Lung (tissue), 12 donors: ENCODE results near the gene NCOR2. TPM values are rescaled to one million over a fixed set of nuclear protein-coding genes. Genes with fewer than 3 reads are reported as not detected.

Source experiments
- ATAC-seq: fragments of 200-7000 bp; cut with Tn5 transposase; one replicate; pipeline ENCODE4 v1.9.1; 2020; ENCODE audit warnings: moderate number of reproducible peaks; ENCODE audit not compliant: insufficient read depth, low FRiP score
- DNase-seq, 3 donors: peaks; one replicate each; pipeline ENCODE4 v3.0.0-alpha.2; 2013 to 2017
- H3K27ac ChIP-seq, 2 donors: one replicate each; pipeline ENCODE4 v1.5.1; 2013; ENCODE audit warnings: mild to moderate bottlenecking in 2 of 2, moderate library complexity in 2 of 2, control low read depth in 1 of 2, inconsistent platforms in 1 of 2, low read depth in 1 of 2, low read length in 1 of 2
- H3K27me3 ChIP-seq, 3 donors: one replicate each; pipeline ENCODE4 v1.5.1; 2013; ENCODE audit warnings: low read length in 2 of 3; ENCODE audit not compliant: control insufficient read depth in 3 of 3, insufficient read depth in 3 of 3
- H3K36me3 ChIP-seq, 4 donors: one replicate each; pipeline ENCODE4 v1.5.1; 2013; ENCODE audit warnings: low read length in 4 of 4, mild to moderate bottlenecking in 1 of 4, moderate library complexity in 1 of 4; ENCODE audit not compliant: control insufficient read depth in 4 of 4, insufficient read depth in 4 of 4
- H3K4me1 ChIP-seq, 5 donors: one replicate each; pipeline ENCODE4 v1.5.1; 2013; ENCODE audit warnings: low read length in 5 of 5, mild to moderate bottlenecking in 2 of 5, moderate library complexity in 1 of 5; ENCODE audit not compliant: control insufficient read depth in 5 of 5, insufficient read depth in 5 of 5
- H3K4me3 ChIP-seq: one replicate; pipeline ENCODE4 v1.5.1; 2013; ENCODE audit warnings: mild to moderate bottlenecking, control low read depth, moderate library complexity
- H3K9ac ChIP-seq, 2 donors: one replicate each; pipeline ENCODE4 v1.5.1; 2013; ENCODE audit warnings: low read length in 2 of 2, control low read depth in 1 of 2; ENCODE audit not compliant: insufficient read depth in 1 of 2
- H3K9me3 ChIP-seq, 4 donors: one replicate each; pipeline ENCODE4 v1.5.1; 2013; ENCODE audit warnings: low read length in 3 of 4, mild to moderate bottlenecking in 1 of 4, moderate library complexity in 1 of 4; ENCODE audit not compliant: control insufficient read depth in 4 of 4, insufficient read depth in 3 of 4
- WGBS, 2 donors: extraction: QIAGEN DNeasy Blood & Tissue Kit; methylation state at CpG; one replicate each; pipeline ENCODE4 v1.1.7; 2013; 5-methylcytosine and 5-hydroxymethylcytosine counted together
- polyA plus RNA-seq, 2 donors: library from polyadenylated mRNA; stranded (reverse); fragments of 200-250 nt; gene quantifications; one replicate each; pipeline ENCODE4 v1.2.1, GENCODE V29; 2013
- total RNA-seq, 2 donors: library from RNA; depleted of rRNA in 1 of 2; stranded (reverse); fragments of >200 nt in 1 of 2; gene quantifications; one replicate each; pipeline ENCODE4 v1.2.1, GENCODE V29; 2014 to 2021
- TF ChIP-seq, protein P1 (sequence below): IDR thresholded peaks from 2 replicates; pipeline ENCODE4 v1.5.1; 2012; ENCODE audit warnings: mild to moderate bottlenecking; ENCODE audit errors: control extremely low read depth, extremely low read depth
- donor health status: control.
- donor health status: control.
- donor health status: Bipolar disorder and iron deficiency.
- donor health status: healthy.
- donor health status: DM: yes; HTN: yes; CAD: no.

NCOR2 gene
- total and polyA plus RNA-seq, 4 donors: 81.4 to 361 (median 132) TPM

DNA sequence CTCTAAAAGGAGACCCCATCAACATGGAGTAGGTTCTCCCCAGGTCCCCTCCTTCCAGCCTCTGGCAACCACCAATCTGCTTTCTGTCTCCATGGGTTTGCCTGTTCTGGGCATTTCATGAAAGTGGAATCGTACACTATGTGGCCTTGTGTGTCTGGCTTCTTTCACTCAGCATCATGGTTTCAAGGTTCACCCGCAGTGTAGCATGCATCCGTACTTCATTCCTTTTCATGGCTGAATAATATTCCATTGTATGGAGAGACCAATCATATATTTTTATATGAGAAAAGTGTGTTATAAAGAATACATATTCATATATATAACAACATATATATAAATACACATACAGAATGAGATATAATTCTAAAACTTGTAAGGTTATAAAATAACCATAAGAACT lies 19.8 kb downstream of the NCOR2 start:
- TF ChIP-seq, protein P1, sequence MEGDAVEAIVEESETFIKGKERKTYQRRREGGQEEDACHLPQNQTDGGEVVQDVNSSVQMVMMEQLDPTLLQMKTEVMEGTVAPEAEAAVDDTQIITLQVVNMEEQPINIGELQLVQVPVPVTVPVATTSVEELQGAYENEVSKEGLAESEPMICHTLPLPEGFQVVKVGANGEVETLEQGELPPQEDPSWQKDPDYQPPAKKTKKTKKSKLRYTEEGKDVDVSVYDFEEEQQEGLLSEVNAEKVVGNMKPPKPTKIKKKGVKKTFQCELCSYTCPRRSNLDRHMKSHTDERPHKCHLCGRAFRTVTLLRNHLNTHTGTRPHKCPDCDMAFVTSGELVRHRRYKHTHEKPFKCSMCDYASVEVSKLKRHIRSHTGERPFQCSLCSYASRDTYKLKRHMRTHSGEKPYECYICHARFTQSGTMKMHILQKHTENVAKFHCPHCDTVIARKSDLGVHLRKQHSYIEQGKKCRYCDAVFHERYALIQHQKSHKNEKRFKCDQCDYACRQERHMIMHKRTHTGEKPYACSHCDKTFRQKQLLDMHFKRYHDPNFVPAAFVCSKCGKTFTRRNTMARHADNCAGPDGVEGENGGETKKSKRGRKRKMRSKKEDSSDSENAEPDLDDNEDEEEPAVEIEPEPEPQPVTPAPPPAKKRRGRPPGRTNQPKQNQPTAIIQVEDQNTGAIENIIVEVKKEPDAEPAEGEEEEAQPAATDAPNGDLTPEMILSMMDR: no peak
- ATAC-seq (no peak), DNase-seq (no peak)
- Histone ChIP-seq H3K4me1 (peaks cover 18 to 54% (median 40%) of the 10 kb centered on the region in 5 donors), H3K27me3 (no peaks in the 10 kb centered on the region), H3K4me3 (no peak overlapping the region), H3K9me3 (no peaks in the 10 kb centered on the region), H3K36me3 (peaks cover 0 to under 1% (median 0%) of the 10 kb centered on the region in 4 donors), H3K9ac (no peak overlapping the region), H3K27ac (no peak overlapping the region)
- WGBS, 2 donors: 98% methylated on average over 3 of the region's 3 CpGs

- WGBS, 2 donors: 53 to 65% methylated on average over 26 of the region's 26 CpGs
These were observed 21.6 kb downstream of the NCOR2 start for GRCh38 chr12:124545508-124546418.

DNA sequence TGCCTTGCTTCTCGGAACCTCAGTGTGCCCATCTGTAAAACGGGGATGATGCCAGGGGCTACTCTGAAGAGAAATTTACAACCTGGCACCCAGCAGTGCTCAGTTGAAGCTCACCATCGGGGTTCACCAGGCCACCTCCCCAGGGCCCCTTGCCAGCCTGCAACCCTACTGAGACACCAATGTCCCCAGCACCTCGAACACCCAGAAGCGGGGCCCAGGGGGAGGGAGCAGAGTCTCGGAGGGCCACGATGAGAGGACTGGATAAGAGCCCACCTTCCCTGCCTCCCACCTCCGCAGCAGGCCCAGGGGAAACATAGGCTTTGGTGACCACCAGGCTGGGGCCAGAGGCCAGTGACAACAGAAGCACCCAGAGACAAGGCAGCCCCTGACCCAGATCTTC lies 22.4 kb downstream of the NCOR2 start:
- TF ChIP-seq, protein P1: no peak
- no peak overlapping the region for H3K9ac ChIP-seq

More at GRCh38 chr12:124545508-124546418, 21.6 kb downstream of the NCOR2 start:
- Histone ChIP-seq H3K9ac (no peak overlapping the region), H3K4me1 (peaks cover 13 to 44% (median 36%) of the 10 kb centered on the region in 5 donors), H3K9me3 (no peaks in the 10 kb centered on the region), H3K27ac (peak overlapping the region in 1 of 2 donors; percentile 26), H3K27me3 (no peaks in the 10 kb centered on the region), H3K36me3 (peaks cover 0 to 2% (median 0%) of the 10 kb centered on the region in 4 donors), H3K4me3 (no peak overlapping the region)
- ATAC-seq (no peak), DNase-seq (no peak)
- TF ChIP-seq, protein P1: no peak

More for the DNA sequence above, 22.4 kb downstream of the NCOR2 start:
- no peaks in the 10 kb centered on the region for H3K9me3 ChIP-seq
- DNase-seq (no peak), ATAC-seq (no peak)
- 79 to 80% methylated on average over 8 of the region's 8 CpGs for WGBS, 2 donors
- H3K4me3 ChIP-seq: no peak overlapping the region
- peaks cover 0 to 2% (median 0%) of the 10 kb centered on the region in 4 donors for H3K36me3 ChIP-seq
- peak overlapping the region in 1 of 2 donors; percentile 26 for H3K27ac ChIP-seq
- no peaks in the 10 kb centered on the region for H3K27me3 ChIP-seq
- peaks cover 8 to 40% (median 29%) of the 10 kb centered on the region in 5 donors for H3K4me1 ChIP-seq
